ENCODE data around the gene RUNDC3A. TPM values are rescaled to one million over a fixed set of nuclear protein-coding genes. Genes with fewer than 3 reads are reported as not detected.
A peak's percentile ranks its signal among the peaks of the same experiment; 100 is the strongest.

Gene RUNDC3A
- total and polyA plus RNA-seq, 2 of the 13 experiments (the other 11 are each of a cell fraction or from before 2014, with no cell fraction given): 0.25 TPM; not detected in 1

DNA sequence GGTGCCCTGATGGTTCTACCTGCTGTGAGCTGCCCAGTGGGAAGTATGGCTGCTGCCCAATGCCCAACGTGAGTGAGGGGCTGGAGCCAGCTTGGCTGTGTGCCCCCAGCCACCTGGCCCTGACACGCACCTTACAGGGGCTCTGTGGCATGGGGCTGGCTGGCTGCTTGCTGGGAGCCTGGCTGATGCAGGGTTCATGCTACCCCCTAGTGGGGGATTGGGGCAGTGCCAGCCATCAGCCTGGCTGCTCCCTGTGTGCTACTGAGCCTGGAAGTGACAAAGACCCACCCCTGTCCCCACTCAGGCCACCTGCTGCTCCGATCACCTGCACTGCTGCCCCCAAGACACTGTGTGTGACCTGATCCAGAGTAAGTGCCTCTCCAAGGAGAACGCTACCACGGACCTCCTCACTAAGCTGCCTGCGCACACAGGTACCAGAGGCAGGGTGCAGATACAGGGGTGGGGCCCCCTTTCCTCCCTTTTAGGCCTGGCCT is 42.4 kb downstream of the RUNDC3A start (continued):
- TF ChIP-seq, protein P1, sequence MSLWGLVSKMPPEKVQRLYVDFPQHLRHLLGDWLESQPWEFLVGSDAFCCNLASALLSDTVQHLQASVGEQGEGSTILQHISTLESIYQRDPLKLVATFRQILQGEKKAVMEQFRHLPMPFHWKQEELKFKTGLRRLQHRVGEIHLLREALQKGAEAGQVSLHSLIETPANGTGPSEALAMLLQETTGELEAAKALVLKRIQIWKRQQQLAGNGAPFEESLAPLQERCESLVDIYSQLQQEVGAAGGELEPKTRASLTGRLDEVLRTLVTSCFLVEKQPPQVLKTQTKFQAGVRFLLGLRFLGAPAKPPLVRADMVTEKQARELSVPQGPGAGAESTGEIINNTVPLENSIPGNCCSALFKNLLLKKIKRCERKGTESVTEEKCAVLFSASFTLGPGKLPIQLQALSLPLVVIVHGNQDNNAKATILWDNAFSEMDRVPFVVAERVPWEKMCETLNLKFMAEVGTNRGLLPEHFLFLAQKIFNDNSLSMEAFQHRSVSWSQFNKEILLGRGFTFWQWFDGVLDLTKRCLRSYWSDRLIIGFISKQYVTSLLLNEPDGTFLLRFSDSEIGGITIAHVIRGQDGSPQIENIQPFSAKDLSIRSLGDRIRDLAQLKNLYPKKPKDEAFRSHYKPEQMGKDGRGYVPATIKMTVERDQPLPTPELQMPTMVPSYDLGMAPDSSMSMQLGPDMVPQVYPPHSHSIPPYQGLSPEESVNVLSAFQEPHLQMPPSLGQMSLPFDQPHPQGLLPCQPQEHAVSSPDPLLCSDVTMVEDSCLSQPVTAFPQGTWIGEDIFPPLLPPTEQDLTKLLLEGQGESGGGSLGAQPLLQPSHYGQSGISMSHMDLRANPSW (CRISPR knock-in tag; IDR thresholded peaks at IDR 0.05; ENCODE audit: borderline replicate concordance): no peak
- no peak for TF ChIP-seq ZSCAN20 (CRISPR knock-in tag; IDR thresholded peaks at IDR 0.05; ENCODE audit: borderline replicate concordance)
- 0 out of 2 replicates have a peak, but pooled peaks have one; percentile 36 for TF ChIP-seq CBX5 (CRISPR knock-in tag; IDR thresholded peaks at IDR 0.05; ENCODE audit: borderline replicate concordance)
- TF ChIP-seq NFE2L1 (CRISPR knock-in tag; IDR thresholded peaks at IDR 0.05; ENCODE audit: borderline replicate concordance): no peak
- no peak for TF ChIP-seq PHF21A (CRISPR knock-in tag; IDR thresholded peaks at IDR 0.05)
- TF ChIP-seq MTF2 (CRISPR knock-in tag; IDR thresholded peaks at IDR 0.05; ENCODE audit: borderline replicate concordance): no peak
- TF ChIP-seq ZNF670 (CRISPR knock-in tag; IDR thresholded peaks at IDR 0.05; ENCODE audit: borderline replicate concordance): no peak
- TF ChIP-seq, protein P2, sequence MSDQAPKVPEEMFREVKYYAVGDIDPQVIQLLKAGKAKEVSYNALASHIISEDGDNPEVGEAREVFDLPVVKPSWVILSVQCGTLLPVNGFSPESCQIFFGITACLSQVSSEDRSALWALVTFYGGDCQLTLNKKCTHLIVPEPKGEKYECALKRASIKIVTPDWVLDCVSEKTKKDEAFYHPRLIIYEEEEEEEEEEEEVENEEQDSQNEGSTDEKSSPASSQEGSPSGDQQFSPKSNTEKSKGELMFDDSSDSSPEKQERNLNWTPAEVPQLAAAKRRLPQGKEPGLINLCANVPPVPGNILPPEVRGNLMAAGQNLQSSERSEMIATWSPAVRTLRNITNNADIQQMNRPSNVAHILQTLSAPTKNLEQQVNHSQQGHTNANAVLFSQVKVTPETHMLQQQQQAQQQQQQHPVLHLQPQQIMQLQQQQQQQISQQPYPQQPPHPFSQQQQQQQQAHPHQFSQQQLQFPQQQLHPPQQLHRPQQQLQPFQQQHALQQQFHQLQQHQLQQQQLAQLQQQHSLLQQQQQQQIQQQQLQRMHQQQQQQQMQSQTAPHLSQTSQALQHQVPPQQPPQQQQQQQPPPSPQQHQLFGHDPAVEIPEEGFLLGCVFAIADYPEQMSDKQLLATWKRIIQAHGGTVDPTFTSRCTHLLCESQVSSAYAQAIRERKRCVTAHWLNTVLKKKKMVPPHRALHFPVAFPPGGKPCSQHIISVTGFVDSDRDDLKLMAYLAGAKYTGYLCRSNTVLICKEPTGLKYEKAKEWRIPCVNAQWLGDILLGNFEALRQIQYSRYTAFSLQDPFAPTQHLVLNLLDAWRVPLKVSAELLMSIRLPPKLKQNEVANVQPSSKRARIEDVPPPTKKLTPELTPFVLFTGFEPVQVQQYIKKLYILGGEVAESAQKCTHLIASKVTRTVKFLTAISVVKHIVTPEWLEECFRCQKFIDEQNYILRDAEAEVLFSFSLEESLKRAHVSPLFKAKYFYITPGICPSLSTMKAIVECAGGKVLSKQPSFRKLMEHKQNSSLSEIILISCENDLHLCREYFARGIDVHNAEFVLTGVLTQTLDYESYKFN (CRISPR knock-in tag; conservative IDR thresholded peaks at IDR 0.05): no peak
- TF ChIP-seq ZNF33A (CRISPR knock-in tag; IDR thresholded peaks at IDR 0.05; ENCODE audit: borderline replicate concordance): no peak
- TF ChIP-seq, protein P3, sequence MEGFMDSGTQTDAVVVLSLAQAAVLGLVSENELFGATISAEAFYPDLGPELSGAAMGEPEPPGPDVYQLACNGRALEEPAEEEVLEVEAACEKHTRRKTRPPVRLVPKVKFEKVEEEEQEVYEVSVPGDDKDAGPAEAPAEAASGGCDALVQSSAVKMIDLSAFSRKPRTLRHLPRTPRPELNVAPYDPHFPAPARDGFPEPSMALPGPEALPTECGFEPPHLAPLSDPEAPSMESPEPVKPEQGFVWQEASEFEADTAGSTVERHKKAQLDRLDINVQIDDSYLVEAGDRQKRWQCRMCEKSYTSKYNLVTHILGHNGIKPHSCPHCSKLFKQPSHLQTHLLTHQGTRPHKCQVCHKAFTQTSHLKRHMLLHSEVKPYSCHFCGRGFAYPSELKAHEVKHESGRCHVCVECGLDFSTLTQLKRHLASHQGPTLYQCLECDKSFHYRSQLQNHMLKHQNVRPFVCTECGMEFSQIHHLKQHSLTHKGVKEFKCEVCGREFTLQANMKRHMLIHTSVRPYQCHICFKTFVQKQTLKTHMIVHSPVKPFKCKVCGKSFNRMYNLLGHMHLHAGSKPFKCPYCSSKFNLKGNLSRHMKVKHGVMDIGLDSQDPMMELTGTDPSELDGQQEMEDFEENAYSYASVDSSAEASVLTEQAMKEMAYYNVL (CRISPR knock-in tag; IDR thresholded peaks at IDR 0.05; ENCODE audit: borderline replicate concordance): 0 out of 2 replicates have a peak, but pooled peaks have one; percentile 4
- TF ChIP-seq POLR2A (IDR thresholded peaks at IDR 0.05; ENCODE audit: insufficient read depth in 1 of 2, low read depth in 2 of 2, low read length in 2 of 2): no peak
- TF ChIP-seq KMT2B (CRISPR knock-in tag; IDR thresholded peaks at IDR 0.05): no peak
- TF ChIP-seq, protein P4, sequence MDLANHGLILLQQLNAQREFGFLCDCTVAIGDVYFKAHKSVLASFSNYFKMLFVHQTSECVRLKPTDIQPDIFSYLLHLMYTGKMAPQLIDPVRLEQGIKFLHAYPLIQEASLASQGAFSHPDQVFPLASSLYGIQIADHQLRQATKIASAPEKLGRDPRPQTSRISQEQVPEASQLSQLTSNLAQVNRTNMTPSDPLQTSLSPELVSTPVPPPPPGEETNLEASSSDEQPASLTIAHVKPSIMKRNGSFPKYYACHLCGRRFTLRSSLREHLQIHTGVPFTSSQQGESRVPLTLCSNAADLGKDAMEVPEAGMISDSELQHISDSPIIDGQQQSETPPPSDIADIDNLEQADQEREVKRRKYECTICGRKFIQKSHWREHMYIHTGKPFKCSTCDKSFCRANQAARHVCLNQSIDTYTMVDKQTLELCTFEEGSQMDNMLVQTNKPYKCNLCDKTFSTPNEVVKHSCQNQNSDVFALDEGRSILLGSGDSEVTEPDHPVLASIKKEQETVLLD (CRISPR knock-in tag; IDR thresholded peaks at IDR 0.05; ENCODE audit: low read depth): no peak
- no peak for TF ChIP-seq HNF4A (CRISPR knock-in tag; IDR thresholded peaks at IDR 0.05)
- TF ChIP-seq, protein P5, sequence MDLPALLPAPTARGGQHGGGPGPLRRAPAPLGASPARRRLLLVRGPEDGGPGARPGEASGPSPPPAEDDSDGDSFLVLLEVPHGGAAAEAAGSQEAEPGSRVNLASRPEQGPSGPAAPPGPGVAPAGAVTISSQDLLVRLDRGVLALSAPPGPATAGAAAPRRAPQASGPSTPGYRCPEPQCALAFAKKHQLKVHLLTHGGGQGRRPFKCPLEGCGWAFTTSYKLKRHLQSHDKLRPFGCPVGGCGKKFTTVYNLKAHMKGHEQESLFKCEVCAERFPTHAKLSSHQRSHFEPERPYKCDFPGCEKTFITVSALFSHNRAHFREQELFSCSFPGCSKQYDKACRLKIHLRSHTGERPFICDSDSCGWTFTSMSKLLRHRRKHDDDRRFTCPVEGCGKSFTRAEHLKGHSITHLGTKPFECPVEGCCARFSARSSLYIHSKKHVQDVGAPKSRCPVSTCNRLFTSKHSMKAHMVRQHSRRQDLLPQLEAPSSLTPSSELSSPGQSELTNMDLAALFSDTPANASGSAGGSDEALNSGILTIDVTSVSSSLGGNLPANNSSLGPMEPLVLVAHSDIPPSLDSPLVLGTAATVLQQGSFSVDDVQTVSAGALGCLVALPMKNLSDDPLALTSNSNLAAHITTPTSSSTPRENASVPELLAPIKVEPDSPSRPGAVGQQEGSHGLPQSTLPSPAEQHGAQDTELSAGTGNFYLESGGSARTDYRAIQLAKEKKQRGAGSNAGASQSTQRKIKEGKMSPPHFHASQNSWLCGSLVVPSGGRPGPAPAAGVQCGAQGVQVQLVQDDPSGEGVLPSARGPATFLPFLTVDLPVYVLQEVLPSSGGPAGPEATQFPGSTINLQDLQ (CRISPR knock-in tag; IDR thresholded peaks at IDR 0.05): no peak
